GM21619 (cell line): ENCODE results near the gene NHSL1.

Experiments used
- ATAC-seq: cut with Tn5 transposase; IDR thresholded peaks from one replicate; pipeline ENCODE4 v1.9.1; 2021; ENCODE audit not compliant: unreplicated experiment

The NHSL1 gene, protein sequence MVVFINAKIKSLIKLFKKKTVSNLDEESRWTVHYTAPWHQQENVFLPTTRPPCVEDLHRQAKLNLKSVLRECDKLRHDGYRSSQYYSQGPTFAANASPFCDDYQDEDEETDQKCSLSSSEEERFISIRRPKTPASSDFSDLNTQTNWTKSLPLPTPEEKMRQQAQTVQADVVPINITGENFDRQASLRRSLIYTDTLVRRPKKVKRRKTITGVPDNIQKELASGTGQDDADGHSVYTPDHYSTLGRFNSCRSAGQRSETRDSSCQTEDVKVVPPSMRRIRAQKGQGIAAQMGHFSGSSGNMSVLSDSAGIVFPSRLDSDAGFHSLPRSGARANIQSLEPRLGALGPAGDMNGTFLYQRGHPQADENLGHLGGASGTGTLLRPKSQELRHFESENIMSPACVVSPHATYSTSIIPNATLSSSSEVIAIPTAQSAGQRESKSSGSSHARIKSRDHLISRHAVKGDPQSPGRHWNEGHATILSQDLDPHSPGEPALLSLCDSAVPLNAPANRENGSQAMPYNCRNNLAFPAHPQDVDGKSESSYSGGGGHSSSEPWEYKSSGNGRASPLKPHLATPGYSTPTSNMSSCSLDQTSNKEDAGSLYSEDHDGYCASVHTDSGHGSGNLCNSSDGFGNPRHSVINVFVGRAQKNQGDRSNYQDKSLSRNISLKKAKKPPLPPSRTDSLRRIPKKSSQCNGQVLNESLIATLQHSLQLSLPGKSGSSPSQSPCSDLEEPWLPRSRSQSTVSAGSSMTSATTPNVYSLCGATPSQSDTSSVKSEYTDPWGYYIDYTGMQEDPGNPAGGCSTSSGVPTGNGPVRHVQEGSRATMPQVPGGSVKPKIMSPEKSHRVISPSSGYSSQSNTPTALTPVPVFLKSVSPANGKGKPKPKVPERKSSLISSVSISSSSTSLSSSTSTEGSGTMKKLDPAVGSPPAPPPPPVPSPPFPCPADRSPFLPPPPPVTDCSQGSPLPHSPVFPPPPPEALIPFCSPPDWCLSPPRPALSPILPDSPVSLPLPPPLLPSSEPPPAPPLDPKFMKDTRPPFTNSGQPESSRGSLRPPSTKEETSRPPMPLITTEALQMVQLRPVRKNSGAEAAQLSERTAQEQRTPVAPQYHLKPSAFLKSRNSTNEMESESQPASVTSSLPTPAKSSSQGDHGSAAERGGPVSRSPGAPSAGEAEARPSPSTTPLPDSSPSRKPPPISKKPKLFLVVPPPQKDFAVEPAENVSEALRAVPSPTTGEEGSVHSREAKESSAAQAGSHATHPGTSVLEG (N-terminal part only)

DNA sequence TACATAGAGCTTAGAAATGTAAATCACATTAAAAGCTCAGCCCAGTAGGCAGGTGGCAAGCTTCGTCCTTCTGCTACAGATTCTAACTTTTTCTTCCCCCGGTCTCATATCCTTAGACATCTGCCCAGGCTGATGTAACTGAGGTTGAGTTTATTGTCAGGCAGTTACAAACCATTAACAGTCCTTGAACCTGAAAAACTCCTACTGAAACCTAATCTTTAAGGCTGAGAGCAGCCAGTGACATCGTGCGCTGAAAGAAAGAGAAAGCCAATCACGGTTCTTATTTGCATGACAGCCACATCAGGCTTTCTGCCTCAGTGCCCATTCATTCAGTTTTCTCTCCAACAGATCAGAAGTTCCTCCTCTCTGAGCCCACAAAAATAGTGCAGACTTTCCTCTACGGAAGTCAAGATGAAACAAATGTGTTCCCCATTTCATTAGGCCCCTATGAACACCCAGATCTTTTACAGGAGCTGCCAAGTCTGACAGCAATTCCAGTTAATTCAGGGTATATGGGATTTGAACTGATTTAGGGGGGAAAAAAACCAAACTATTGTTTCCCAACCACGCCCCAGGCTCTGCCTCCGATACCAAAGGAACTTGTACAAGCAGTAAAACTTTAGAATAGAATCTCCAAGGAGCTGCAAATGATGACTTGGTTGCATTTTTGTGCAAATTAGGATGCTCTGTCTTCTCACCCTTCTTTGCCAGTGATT lies at the start of gene NHSL1:
Gene NHSL1, minus strand, starts transcription at position 192 of the 716 bp plus-strand sequence. CDS start 204 bp downstream, outside the sequence.
- ATAC-seq = peak; percentile 94

DNA sequence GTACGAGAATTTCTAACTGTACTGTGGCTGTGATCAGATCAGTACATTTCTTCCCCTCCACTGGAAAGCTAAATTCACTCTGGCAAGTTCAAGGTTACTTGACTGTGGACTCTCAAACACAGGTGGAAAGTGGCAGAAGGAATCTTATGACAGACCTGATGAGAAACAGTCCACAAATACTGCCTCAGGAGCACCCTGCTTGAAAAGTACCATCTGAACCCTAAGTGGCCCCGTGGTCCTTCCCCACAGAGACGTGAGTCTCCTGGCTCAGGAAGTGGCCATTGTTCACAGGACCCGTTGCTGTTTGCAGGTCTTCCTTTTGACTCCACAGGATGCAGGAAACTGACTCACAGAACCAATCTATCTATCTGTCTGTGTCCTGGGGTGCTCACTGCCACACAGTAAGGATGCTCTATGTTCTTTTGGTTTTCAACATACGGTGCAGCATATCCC lies 47.5 kb upstream of the NHSL1 start:
- no peak for ATAC-seq

DNA sequence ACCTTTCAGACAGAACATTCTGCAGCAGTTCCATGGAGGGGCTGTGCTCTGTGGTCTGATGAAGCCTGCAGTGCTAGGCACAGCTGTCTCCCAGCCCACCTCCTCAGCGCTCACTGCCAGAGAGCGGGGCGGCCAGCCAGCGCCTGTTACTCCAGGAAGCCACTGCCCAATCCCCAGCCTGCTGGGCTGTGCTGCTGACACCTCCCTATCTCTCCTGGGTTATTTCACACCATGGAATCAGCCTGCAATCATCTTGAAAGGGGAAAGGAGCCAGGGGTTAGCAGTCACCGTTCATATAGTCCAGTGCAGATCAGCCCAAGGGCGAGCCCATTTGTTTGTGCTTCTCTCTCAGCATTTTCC lies 46.3 kb upstream of the NHSL1 start:
- ATAC-seq = no peak

DNA sequence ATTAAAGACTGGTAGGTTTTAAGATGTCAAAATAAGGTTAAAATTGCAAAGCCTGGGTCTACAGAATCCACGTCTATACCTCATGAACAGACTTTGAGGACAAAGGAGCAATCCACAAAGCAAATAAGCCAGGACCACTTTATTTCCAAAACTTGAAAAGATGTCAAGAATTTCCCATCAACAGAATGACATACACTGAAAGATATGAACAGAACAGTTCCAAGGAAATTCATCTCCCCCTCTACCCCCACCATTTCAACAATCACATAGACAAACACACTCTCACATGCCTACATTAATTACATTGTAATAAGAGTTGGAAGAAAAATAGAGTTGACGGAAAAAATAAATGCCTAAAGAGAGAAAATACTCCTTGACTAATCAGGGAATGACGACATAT lies 45.2 kb upstream of the NHSL1 start:
- no peak for ATAC-seq

DNA sequence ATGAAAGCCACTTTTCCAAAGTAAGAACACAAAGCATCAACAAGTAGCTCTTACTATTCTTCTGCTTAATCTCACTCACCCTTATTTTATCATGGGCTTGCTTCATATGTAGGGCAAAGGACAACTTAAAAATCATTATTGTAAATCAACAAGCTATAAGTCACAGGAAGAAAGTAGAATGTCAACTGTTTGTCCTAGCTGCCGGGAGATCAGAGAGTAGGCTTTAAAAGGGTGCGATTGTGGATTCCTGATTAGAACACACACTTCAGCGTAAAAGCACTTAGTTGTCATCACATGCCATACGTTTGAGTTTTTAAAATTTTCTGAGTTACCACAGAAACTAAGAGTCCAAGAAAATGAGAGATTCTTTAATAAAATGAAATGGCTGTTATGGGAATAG lies 44.4 kb upstream of the NHSL1 start:
- ATAC-seq = no peak

DNA sequence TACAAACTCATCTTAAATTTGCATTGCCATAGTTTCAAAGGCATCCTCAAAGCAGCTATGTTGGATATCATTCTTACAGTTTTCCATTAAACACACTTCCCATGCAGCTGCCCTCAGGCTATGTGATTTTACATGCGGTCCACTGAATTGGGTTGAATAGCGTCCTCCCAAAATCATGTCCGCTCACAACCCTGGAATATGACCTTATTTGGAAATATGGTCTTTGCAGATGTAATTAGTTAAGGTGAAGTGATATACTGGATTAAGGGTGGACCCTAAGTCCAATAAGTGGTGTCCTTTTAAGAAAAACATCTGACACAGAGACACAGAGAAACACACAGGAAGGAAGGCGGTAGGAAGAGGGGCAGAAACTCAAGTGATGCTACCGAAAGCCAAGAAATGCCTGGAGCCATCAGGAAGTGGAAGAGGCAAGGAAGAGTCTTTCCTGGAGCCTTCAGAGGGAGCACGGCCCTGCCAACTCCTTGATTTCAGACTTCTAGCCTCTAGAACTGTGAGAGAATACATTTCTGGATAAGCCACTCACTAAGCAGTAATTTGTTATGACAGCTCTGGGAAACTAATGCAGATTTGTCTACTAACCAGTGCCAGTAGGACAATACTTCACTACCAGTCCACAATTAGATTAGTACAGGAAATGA lies 42.7 kb upstream of the NHSL1 start:
- ATAC-seq = no peak

DNA sequence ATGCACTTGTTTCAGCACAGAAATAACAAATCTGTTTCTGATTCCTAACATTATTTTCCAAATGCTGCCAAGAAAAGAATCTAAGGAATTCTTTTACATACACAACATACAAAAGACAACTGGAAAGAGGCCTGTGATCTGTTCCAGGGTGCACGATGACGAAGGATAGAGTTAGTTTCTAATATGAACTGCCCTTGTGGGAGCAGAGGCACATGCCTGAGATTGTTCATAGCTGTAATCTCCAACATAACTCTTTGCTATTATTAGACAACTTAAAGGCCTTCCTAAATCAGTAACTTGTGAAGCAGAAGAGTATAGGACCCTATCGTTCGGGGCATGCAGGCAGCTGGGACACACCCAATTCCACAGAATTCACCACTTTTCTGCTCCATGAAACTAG lies 41.2 kb upstream of the NHSL1 start:
- ATAC-seq = no peak

DNA sequence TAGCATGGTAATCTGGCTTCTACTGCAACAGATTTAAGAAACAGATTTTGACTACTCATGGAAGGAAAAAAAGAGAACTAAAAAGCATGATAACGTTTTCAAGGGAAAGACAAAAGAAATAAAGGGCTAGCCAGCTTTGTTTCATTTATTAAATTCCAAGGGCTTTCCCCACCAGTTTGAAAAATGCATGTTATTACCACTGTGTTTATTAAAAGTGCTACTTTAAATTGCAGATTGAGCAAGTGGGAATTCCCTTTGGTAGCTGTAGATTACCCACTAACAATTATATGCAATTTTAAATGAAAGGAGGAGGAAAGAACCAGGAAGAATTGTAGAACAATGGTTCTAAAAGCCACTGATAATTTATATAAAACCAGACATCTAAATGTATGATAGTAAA lies 40.6 kb upstream of the NHSL1 start:
- ATAC-seq = no peak

DNA sequence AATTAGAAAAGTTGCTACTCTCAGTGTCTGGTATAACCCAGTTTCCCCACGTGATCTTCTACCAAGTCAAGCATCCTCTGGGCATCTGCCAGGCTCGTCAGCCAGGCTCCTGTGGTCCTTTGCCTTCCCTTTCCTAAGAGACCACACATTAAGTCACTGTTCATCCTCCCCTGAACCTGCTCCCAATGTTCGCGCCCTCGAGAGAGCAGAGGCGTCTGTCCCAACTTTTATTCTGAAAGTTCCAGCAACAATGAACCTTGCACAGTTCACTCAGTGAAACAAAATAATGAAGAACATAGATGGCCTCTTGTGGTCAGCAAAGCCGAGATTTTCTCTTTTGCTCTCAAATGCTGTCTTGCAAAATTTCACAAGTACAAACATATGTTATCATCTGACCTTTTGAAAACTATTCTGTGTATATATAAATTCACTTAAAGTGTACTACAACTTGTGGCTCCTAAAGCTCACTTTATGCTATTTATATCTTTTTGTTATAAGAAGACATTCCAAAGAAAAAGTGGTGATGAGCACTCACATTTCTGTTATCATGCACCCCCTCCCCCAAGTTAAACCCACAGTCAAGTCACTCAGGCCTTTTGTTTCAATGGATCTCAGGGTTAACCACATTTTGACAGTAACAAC lies 39.2 kb upstream of the NHSL1 start:
- no peak for ATAC-seq

DNA sequence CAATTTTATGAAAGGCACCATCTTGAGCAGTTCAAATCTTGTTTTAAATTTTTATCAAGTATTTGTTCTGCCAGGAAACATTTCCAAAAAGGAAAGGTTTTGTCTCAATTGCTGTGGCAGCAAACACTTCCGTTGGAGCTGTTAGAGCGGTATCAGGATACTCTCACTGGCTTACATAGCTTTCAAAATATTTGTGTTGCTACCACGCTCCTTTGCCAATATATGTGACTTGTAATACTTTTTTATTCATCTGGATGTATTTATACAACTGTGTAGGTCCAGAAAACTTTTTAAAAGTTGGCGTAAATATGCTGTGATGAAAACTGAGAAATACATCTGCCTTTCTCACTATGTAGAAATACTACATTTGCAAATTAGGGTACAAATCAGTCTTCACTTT lies 37.8 kb upstream of the NHSL1 start:
- ATAC-seq = no peak

DNA sequence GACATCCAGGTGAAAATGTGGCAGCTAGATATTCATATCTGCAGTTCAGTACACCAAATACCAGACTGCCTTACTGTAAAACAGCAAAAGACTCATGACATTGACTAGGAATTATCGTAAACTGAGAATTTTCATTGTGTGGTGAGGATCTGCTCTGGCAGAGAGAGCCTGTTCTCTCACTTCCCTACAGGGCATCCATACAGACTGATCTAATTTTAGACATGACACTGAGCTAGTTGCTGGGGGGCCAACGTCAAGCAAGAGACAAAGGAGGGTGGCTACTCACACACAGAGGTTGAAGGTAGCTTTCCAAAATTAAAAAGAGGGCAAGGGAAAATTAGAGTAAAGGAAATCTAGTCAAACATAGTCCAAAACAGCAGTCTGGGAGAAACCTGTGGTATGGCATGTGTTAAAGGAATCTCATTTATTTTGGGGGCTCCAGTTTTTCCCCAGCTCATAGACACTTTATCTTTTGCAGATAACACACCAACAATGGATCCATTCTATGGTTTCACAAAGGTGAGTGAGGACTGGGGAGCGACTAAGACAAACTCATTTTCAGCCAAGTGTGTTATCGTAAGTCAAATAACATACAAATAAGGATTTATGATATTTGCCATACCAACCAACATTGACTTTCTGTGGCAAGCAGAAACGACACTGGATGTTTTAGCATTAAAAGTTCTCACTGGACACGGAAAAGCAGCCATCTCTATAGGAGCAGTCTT lies 36.6 kb upstream of the NHSL1 start:
- ATAC-seq = no peak

DNA sequence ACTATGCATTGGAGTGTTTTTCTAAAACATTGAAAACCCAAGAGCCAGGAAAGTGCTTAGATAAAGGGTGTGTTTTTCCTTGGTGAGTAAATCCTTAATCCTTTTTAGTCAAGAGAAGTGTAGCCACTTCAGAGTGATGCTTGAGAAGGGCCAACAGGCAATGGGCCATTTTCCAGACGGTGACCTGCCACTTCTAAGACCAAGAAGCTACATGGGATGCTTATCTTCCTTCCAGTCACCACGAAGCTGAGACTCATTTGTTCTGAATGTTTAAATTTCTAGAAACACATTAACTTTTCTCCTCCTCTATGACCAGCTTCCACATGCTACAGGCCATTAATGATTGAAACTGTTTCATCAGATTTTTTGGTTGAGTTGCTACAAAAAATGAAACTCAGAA lies 34.4 kb upstream of the NHSL1 start:
- no peak for ATAC-seq

DNA sequence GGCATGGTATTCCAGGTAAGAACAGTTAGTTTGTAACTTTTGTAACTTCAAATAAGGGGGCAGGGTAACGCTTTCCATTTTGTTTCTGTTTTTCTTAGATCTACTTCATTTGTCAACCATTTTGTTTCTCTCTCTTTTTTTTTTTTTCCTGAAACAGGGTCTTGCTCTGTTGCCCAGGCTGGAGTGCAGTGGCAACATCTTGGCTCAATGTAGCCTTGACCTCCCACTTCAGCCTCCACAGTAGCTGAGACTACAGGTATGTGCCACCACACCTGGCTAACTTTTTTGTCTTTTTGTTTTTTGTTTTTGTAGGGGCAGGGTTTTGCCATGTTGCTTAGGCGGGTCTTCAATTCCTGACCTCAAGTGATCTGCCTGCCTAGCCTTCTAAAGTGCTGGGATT lies 32.1 kb upstream of the NHSL1 start:
- ATAC-seq = no peak

DNA sequence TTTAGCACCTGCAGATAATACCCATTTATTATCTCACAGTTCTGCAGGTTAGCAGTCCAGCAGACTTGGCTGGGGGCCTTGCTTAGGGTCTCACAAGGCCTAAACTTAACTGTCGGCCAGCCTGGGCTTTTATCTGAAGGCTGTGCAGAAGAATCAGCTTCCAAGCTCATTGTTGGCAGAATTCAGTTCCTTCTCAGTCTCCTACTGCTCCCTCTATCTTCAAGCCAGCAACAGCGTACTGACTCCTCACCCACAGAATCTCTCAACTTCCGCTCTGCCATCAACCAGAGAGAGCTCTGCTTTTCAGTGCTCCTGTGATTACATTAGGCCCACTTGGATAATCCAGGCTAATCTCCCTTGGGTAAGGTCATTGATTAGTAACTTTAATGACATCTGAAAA lies 30.2 kb upstream of the NHSL1 start:
- ATAC-seq = no peak

DNA sequence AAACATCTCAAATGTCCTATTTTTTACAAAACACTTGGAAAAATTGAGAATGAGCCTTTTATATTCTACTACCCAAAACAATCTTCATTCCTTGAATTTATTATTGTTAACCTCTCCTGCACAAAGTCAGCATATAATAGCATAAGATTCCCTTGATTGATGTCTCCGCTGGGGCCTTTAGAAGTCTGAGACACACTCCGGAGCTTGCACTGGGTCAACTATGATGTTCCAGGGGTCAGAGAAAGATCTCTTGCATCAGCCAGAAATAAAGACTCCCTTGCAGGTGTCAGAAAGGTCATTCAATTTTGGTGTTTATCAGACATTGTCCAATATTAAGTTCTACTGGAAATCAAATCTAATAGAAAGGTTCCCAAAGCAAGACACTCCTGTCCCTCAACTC lies 29.7 kb upstream of the NHSL1 start:
- ATAC-seq = no peak

DNA sequence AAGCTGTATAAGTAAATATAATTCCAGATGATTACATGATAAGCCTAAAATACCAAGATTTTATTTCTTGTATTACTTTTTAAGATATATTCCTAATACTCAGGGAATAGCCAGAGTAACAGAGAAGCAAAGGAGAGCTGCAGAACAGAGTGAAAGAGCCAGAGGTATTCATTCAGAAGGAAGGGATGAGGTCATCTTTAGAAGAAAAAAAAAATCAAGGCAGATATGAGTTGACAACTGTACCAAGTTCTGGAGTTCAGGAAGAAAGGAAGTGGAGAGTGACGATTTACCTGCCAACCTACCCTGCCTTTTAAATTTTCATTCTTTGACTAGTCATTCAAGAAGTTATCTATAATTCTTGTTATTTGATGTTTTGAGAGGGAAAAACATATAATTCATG lies 28.8 kb upstream of the NHSL1 start:
- ATAC-seq = no peak

DNA sequence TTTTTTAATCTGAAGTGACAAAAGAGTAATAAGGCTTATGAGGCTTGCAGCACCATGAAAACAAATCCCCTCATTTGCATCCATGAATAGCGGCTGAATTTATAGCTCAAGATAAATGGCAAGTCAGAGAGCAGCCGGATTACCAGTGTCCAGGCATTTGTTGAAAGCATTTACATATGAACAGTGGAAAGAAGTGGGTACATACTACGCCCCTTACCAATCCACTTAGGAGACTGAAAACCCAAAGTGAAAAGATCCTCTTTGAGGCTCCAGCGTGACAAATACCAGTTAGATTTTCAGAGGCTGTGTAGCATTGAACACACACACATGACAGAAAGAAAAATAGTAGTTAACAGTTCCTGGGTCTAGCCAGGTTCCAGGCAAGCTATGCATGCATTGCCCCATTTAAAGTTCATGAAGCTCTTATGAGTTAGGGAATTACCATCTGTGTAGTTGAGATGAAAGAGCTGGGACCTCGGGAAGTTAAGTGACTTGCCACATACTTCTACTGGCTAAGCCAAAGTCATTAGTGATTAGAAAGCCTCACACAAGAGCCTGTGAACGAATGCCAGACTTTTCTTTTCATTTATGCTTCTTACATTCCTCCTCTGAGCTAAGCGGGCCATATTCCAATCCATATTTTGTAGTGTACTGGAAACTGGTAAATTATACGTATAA lies 28.3 kb upstream of the NHSL1 start:
- no peak for ATAC-seq

DNA sequence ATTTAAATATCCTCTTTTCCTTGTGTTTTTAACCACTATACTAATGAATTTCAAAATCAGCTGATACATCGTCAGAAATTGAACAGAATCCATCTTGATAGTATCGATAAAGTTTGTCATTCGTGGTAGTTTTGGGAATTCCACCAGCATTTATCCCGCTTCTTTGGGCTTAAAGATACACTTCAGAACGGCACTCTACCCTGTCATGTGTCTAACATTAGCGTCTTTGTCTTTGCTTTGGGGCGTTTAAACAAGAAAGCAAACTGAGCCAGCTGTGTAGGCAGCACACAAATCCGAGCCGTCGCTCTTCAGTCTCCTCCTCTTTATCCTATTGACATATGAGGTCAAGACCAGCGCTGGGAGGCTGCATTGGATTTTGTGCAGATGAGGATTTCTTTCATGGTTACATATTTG lies 27.5 kb upstream of the NHSL1 start:
- no peak for ATAC-seq

DNA sequence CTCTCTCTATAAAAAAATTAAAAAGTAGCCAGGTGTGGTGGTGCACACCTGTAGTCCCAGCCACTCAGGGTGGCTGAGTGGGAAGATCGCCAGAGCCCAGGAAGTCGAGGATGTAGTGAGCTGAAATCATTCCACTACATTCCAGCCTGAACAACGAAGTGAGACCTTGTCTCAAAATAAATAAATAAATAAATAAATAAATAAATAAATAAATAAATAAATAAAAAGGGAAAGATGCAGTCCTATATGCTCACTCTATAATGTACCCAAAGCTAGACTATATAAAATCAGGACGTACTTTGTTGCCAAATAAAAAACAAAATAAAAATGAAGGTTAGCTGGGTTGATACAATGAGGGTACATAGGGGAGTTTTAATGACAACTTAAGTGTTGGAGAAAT lies 26.1 kb upstream of the NHSL1 start:
- no peak for ATAC-seq
